Activated CD8-positive, alpha-beta memory T cell treated with anti-CD3 and anti-CD28 coated beads for 36 hours (primary cell): ENCODE data around the gene LGALS9. TPM values are rescaled to one million over a fixed set of nuclear protein-coding genes. Genes with fewer than 3 reads are reported as not detected.

Source experiments
- CTCF ChIA-PET: fragments of 350-600 bp; sonication (Branson Sonifier 250); formaldehyde crosslinking; loops from one replicate; lab custom pipeline; 2021; ENCODE audit warnings: antibody characterized with exemption; lab: Charles Lee
- POLR2A ChIA-PET: fragments of 350-600 bp; sonication (Branson Sonifier 250); formaldehyde crosslinking; loops from one replicate; lab custom pipeline; 2021; ENCODE audit warnings: antibody characterized with exemption; lab: Charles Lee
- total RNA-seq, 2 experiments: library from RNA; stranded (reverse); gene quantifications; one replicate each; pipeline ENCODE4 v1.2.3, GENCODE V29; 2021

Gene LGALS9
- 1 to 10 TPM; 8.4 TPM for total RNA-seq

DNA sequence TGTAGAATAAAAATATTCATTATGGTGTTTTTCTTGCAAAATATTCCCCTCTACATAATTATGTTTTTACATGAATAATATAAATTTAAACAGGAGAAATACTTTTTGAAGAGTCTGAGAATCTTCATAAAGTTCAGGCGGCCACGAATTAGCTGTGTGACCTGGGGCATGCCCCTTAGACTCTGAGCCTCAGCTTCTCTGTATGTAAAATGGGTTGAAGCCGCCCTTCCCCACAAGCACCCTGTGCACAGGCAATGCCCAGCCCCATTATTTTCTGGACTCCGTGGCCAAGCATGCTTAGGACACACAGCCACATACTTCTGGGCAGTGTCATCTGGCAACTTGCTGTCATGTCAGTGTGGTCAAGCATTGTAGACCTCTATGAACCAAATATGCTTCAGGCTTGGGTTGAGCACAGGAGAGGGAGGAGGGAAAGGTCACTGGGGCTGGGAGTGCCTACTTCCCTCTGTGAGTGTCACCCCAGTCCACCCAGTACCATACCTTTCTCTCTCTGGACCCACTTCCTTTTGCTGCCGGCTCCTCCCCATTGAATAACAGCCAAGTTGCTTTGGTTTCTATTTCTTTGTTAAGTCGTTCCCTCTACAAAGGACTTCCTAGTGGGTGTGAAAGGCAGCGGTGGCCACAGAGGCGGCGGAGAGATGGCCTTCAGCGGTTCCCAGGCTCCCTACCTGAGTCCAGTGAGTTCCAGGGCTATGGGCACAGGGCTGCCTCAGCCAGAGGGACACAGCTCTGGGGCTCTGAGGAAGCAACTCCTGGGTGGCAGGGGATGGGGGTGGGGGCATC, at the start of gene LGALS9:
LGALS9 (plus strand) TSS at position 582 of the 804 bp plus-strand sequence; CDS start at position 660, 78 bp downstream.
- CTCF ChIA-PET, result no interaction called here

DNA sequence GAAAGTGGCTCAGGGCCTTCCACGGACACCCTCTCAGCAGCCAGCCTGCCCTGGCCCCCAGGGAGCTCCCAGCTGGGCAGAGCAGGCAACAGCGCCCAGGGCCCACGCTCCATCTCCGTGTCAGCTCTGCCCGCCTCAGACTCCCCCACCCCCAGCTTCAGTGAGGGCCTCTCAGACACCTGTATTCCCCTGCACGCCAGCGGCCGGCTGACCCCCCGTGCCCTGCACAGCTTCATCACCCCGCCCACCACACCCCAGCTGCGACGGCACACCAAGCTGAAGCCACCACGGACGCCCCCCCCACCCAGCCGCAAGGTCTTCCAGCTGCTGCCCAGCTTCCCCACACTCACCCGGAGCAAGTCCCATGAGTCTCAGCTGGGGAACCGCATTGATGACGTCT, 48.3 kb upstream of the LGALS9 start:
- CTCF ChIA-PET, result no interaction called here
- POLR2A ChIA-PET, result no interaction called here

More for the DNA sequence above, at the start of gene LGALS9:
- POLR2A ChIA-PET, result no interaction called here

DNA sequence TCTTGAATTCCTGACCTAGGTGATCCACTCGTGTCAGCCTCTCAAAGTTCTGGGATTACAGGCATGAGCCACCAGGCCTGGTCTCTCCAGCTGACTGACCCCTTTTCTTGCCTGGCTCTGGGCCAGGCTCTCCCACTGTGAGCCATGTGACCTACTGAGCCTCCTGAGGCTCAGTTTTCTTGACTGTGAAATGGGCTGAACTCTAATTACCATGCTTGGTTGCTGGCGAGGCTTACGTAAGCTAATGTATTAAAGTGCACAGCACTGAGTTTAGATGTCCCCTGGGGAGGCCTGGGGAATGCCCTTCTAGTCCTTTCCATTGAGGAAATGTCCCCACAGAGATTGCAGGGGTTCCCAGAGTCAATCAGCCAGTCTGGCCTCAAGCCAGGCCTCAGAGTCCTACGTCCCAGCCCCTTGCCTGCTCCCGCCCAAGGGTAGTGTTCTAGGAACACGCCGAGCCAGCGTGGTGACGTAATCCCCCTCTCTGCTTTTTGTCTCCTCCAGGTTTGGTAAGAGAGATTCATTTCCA, 45.8 kb upstream of the LGALS9 start:
- POLR2A ChIA-PET, result no interaction called here

DNA sequence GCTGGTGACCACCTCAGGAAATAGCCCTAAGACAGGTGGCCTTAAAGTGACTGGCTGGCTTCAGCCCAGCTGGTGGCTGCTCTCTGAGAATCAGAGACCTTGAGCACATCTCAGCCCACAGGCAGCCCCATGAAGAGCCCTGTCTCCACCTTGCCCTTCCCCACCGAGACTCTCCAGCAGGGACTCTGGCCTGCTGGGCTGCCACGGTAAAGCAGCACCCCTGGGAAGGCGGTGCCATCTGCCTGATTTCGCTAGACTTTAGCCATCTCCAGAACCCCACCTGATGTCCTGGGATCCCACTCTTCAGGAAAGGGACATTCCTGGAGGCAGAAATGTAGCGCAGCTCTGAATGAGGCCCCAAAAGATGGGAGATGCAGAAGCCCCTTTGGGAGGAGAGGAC, 45.2 kb upstream of the LGALS9 start:
- POLR2A ChIA-PET, result no interaction called here
- CTCF ChIA-PET, result interaction anchor here (1.1 kb wide), 1 partner anchor 10 kb away, joined by 3 read pairs; no protein-coding TSS in a partner anchor

More for the DNA sequence above, 45.8 kb upstream of the LGALS9 start:
- CTCF ChIA-PET, result no interaction called here

DNA sequence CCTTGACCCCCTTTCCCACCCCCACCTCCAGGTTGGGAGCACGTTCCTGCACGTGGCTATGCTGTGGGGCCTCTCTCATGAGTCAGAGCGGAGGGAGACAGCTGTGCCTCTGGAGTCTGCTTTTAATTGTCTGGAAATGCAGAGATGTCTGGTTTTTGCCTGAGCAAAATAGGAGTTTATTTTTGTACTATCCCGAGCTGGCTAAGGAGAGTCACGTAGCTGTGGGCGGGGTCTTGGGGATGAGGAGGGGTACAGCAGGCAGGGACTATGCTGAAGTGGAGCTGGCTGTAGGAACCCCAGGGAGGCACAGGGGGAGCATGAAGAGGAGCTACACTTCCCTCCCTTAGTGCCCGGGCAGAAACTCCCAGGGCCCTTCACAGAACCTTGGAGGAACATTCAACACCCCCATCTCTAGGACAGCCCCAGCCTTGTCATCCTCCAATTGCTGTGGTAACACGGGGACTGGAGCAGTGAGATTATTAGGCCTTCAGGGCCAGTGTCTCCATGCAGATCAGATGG, 44.7 kb upstream of the LGALS9 start:
- ChIA-PET POLR2A (no interaction called here), CTCF (interaction anchor here (1.1 kb wide), 1 partner anchor 10 kb away, joined by 3 read pairs; no protein-coding TSS in a partner anchor)

DNA sequence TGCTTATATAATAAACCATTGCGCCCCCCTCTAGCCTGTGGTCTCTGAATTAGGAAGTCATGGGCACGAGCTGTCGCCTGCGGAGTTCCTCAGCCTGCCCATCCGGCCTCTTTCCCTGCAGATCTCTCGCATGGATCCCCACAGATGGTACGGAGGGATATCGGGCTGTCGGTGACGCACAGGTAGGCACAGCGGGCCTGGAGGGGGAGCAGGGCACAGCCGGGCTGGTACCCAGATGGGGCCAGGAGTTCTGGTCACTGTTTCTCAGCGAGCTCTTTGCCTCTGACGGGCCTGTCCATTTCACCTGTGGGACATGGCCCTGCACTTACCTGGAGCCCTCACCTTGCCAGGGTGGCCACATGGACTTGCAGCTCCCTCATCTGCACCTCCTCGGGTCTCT, 42.6 kb upstream of the LGALS9 start:
- CTCF ChIA-PET, result interaction anchor here (0.6 to 1.9 kb wide), 6 partner anchors 9 to 468 kb away, joined by 3 to 6 read pairs (median 5); no protein-coding TSS in a partner anchor
- POLR2A ChIA-PET, result no interaction called here

DNA sequence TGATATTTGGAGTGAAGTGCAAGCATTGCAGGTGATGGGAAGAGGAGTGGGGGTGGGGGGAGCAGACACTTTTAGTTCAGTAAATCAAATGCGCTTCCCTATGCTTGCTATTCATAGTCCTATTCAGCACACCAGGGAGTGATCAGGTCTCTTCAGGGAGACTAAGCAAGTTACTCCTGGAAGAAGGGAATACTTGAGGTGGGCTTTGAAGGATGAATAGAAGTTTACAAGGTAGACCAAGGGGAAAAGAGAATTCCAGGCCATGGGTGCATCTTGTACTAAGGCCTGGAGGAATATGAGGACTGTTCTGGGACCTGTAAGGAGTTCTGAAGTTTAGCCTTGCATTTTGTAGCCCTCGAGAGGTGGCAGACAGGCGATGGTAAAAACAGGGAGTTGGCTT, 40.1 kb upstream of the LGALS9 start:
- POLR2A ChIA-PET, result no interaction called here
- CTCF ChIA-PET, result no interaction called here

DNA sequence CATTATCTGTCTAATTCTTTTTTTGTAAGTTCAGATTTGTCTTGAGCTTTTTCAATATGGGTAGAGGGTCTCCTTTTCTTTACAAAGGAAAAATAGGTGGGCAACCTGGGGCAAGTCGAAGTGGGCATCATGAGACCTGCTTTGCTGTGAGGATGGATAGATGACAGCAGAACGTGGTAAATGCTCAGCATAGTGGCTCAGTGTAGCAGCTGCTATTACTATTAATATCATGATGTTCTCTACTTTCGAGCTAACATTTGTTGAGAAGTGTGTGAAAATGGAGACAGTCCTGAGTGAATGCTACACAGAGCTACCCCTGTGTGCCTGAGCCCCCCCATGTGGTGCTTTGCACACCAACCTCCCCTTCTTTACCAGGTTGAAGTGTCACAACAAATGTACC, 39.0 kb upstream of the LGALS9 start:
- ChIA-PET CTCF (interaction anchor here (1.4 to 1.6 kb wide), 3 partner anchors 9 to 211 kb away, joined by 3 to 4 read pairs (median 3); no protein-coding TSS in a partner anchor), POLR2A (no interaction called here)

DNA sequence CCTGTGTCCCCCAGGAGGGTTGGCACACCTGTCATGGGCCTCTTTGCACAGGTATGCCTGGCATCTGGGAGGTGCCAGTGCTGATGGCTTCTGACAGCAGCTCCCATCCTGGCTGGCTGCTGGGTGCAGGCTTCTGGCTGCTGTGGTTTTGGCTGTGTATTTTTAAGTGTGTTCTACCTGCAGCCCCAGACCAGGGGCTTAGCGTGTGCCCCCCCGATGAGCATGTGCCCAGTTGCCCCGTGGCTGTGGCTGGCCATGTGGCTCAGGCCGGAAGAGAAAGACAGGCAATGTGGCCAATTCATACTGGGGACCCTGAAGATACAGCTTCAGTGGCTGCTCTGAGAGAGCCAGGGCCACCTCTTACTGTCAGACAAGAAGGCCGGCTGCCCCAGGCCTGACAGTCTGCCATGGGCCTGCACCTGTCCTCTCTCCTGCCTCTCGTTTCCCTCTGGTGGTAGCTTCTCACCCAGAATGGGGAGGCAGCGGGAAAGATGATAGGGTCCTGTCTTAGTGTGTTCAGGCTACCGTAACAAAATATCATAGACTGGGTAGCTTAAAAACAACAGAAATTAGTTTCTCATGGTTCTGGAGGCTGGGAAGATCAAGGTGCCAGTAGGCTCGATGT, 37.6 kb upstream of the LGALS9 start:
- ChIA-PET CTCF (interaction anchor here (0.5 to 1.6 kb wide), 7 partner anchors 8 to 291 kb away, joined by 3 to 4 read pairs (median 3); no protein-coding TSS in a partner anchor), POLR2A (interaction anchor here (0.6 to 0.7 kb wide), 2 partner anchors 30 to 163 kb away, joined by 3 read pairs; no protein-coding TSS in a partner anchor)

DNA sequence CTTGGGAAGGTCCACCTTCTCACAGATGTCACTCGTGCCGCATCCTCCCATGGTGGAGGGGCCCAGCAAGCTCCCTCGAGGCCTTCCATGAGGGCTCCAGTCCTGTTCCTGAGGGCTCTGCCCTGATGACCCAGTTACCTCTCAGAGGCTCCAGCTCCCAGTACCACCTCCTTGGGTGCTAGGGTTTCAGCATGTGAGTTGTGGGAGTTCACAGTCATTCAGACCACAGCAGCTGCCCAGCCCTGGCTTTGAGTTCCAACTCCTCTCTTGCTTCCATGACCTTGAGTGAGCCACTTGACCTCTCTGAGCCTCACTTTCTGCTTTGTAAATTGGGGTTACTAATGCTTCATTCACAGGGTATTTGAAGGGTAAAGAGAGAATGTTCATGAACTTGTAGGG, 37.1 kb upstream of the LGALS9 start:
- POLR2A ChIA-PET, result interaction anchor here (0.7 kb wide), 1 partner anchor 163 kb away, joined by 3 read pairs; no protein-coding TSS in a partner anchor
- CTCF ChIA-PET, result interaction anchor here (0.6 to 1.6 kb wide), 4 partner anchors 11 to 213 kb away, joined by 3 read pairs; no protein-coding TSS in a partner anchor

DNA sequence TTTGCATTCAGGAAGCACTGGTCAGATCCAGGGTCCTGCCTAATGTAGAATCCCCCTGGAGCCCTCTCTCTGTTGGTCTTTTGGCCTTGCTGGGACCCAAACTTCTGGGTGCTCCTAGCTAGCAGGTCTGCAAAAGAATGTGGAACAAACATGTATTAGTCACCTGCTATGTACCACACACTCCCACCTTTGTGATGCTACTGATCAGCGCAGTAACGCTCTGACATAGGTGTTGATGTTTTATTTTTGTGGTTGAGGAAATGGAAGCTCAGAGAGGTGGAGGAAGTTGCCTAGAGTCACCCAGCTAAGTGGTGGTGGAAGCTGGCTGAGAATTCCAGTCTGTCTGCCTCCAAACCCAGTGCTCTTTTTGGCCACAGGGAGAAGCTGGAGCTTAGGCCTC, 35.8 kb upstream of the LGALS9 start:
- CTCF ChIA-PET, result interaction anchor here (0.9 to 1.1 kb wide), 2 partner anchors 11 to 206 kb away, joined by 3 read pairs; no protein-coding TSS in a partner anchor
- POLR2A ChIA-PET, result interaction anchor here (1.1 kb wide), 1 partner anchor 15 kb away, joined by 3 read pairs; no protein-coding TSS in a partner anchor

DNA sequence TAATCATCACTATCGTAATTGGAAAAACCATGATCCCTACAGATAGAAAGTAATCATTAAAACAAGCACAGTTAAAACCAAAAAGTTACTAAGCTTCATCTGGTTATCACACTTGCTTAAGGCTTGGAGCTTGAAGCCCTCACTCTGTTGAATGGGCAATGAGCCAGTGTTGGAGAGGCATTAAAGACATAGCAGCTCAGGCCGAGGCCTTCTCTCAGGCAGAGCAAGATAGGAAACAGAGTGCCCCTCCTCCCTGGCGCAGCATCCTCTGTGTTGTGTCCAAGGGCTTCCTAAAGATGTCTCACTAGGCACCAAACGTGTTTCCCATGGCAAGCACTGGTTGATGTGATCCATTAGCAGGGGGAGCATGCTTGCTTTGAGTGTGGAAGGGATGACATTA, 34.9 kb upstream of the LGALS9 start:
- CTCF ChIA-PET, result interaction anchor here (1.0 to 1.9 kb wide), 5 partner anchors 10 to 215 kb away, joined by 3 to 4 read pairs (median 3); no protein-coding TSS in a partner anchor
- POLR2A ChIA-PET, result interaction anchor here (1.1 kb wide), 1 partner anchor 16 kb away, joined by 3 read pairs; no protein-coding TSS in a partner anchor

DNA sequence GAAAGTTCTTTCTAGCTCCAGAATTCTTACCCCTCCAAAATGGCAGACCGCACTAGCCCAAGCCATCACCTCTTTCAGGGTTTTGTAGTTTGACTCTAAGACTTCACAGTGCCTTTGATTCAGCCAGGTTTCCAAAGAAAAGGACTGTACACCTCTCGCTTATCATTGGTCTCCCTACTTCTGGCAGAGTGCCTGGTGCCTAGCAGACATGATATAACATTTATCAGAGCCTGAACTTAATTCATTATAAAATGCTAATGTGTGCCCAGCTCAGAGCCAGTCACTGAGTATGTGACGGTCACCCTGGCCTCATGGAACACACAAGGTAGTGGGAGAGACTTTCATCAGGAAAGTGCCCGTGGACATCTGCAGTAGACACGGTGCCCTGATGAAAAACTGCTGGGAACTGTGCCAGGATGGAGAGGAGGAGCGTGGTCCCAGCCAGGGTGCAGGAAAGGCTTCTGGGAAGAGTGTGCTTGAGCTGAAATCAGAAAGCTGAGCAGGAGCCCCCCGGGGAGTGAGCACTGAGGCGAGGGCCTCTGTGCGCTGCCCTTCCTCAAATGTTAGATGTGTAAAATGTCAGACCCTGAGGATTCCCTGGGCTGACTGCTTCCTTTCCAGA, 34.3 kb upstream of the LGALS9 start:
- ChIA-PET POLR2A (no interaction called here), CTCF (interaction anchor here (1.0 to 8.7 kb wide), 5 partner anchors 10 to 239 kb away, joined by 3 to 95 read pairs (median 3); no protein-coding TSS in a partner anchor)

DNA sequence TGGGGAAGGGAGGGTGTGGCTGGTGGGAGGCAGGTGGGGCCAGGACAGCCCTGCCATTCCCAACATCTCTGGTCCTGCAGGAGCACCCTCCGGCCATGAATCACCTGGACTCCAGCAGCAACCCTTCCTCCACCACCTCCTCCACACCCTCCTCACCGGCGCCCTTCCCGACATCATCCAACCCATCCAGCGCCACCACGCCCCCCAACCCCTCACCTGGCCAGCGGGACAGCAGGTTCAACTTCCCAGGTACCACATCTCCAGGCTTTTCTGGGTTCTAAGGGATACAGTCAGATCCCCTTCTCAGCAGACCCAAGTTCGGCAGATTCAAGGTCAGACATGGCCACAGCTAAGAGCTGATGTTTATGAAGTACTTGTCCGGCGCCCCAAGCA, 33.8 kb upstream of the LGALS9 start:
- ChIA-PET CTCF (interaction anchor here (1.7 to 8.7 kb wide), 4 partner anchors 9 to 239 kb away, joined by 4 to 95 read pairs (median 8); no protein-coding TSS in a partner anchor), POLR2A (no interaction called here)

DNA sequence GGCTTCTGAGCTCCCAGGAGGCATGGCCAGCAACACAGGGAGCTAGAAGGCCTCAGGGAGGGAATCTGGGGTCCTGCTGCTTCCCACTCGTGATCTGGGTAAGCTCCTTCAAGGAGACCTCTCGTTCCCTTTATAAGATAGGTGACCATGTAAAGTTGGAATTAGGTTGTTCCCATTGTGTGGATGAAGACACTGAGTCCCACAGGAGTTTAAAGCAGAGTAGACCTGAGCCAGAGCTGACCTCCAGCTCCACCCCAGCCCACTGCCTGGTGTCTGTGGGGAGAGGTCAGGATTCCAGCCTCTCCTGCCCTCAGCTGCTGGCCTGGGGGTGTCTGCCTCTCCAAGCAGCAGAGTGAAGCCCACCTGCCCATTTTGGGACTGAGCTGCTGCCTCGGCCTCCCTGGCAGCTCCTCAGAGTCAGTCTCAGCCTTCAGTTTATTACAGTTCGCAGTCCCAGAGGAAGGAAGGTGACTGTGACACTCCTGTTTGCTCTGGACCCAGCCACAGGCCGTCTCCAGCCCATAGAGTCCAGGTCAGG, 33.1 kb upstream of the LGALS9 start:
- POLR2A ChIA-PET, result no interaction called here
- CTCF ChIA-PET, result interaction anchor here (0.8 to 8.7 kb wide), 6 partner anchors 10 to 240 kb away, joined by 3 to 95 read pairs (median 8); no protein-coding TSS in a partner anchor

DNA sequence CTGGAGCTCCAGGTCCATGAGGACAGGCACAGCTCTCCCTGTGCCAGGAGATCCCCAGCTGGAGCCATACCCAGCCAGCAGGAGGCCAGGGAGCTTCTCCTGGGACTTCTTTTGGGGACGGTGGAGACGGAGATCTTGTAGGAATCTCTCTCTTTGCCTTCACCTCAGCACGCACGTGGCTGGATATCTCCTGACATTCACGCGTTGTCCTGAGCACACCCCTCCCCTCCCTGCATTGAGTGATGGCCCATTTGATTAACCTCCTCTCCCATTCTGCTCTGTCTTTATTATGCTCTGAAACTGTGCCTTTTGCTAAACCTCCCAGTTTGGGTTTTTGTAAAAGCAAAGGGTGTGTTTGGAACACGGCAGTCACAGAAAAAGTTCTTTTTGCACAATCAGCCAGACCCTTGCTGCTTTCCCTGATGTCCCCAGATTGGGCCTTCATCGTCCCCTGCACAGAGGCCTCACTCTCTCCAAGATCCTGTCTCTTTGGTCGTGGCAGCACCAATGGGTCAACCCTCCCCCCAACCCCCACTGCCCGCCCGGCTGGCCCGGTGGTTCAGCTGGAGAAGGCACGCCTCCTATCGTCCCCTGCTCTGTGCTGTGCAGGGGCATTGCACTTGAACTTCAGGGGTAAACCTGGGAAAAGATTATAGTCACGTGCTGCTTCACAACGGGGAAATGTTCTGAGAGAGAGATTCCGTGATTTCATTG, 32.5 kb upstream of the LGALS9 start:
- ChIA-PET CTCF (interaction anchor here (0.8 to 8.7 kb wide), 11 partner anchors 11 to 266 kb away, joined by 3 to 95 read pairs (median 6); no protein-coding TSS in a partner anchor), POLR2A (interaction anchor here (1.1 kb wide), 1 partner anchor 219 kb away, joined by 4 read pairs; no protein-coding TSS in a partner anchor)

DNA sequence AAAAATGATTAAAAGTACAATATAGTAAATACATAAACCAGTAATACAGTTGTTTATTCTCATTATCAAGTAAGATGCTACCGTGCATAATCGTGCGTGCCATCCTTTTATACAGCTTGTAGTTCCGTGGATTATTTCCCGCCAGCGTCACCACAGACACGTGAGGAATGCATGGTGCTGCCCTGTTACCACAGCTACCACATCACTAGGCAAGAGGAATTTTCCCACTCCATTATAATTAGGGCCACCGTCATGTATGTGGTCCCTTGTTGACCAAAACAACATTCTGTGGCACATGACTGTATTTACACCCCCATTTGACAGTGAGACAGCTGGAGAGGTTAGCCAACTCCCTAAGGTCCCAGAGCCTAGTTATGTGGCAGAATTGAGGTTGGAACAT, 30.5 kb upstream of the LGALS9 start:
- ChIA-PET CTCF (interaction anchor here (0.7 to 8.7 kb wide), 30 partner anchors 9 to 370 kb away, joined by 3 to 95 read pairs (median 5); partner anchors contain the start of gene KSR1), POLR2A (interaction anchor here (0.7 kb wide), 1 partner anchor 21 kb away, joined by 3 read pairs; no protein-coding TSS in a partner anchor)
